ENCODE results near the gene KIF17. TPM values are rescaled to one million over a fixed set of nuclear protein-coding genes. Genes with fewer than 3 reads are reported as not detected.

Gene KIF17
- total RNA-seq, 1 donor from 2014 or later, result 4.6 TPM

GRCh38 chr1:20726118-20726911 lies 8.5 kb upstream of the KIF17 start:
- no peak for TF ChIP-seq CTCF (IDR thresholded peaks at IDR 0.05)
- no peak overlapping the region for H3K4me3 ChIP-seq
- ATAC-seq, result no peak
- H3K27me3 ChIP-seq, result peaks cover 15% of the 10 kb centered on the region
- H3K27ac ChIP-seq, result no peak overlapping the region
- peak; percentile 59 for DNase-seq
- no peaks in the 10 kb centered on the region for H3K9me3 ChIP-seq
- intact Hi-C loops (cut with DNase I), result no loop called here
- H3K36me3 ChIP-seq, result no peaks in the 10 kb centered on the region
- no peaks in the 10 kb centered on the region for H3K4me1 ChIP-seq

GRCh38 chr1:20725189-20726117 lies 7.6 kb upstream of the KIF17 start:
- peak; percentile 14 for ATAC-seq
- Histone ChIP-seq H3K4me1 (no peaks in the 10 kb centered on the region), H3K36me3 (no peaks in the 10 kb centered on the region), H3K9me3 (no peaks in the 10 kb centered on the region), H3K27ac (no peak overlapping the region), H3K27me3 (peaks cover 7% of the 10 kb centered on the region), H3K4me3 (no peak overlapping the region)
- TF ChIP-seq CTCF (IDR thresholded peaks at IDR 0.05), result no peak
- peak; percentile 65 for DNase-seq
- intact Hi-C loops (cut with DNase I), result no loop called here

GRCh38 chr1:20724364-20725188 lies 6.8 kb upstream of the KIF17 start:
- intact Hi-C loops (cut with DNase I), result no loop called here
- TF ChIP-seq CTCF (IDR thresholded peaks at IDR 0.05), result no peak
- no peak for ATAC-seq
- Histone ChIP-seq H3K36me3 (no peaks in the 10 kb centered on the region), H3K27ac (no peak overlapping the region), H3K27me3 (no peaks in the 10 kb centered on the region), H3K9me3 (no peaks in the 10 kb centered on the region), H3K4me1 (no peaks in the 10 kb centered on the region), H3K4me3 (no peak overlapping the region)
- peak; percentile 56 for DNase-seq

GRCh38 chr1:20723537-20724363 lies 5.9 kb upstream of the KIF17 start:
- no peaks in the 10 kb centered on the region for H3K9me3 ChIP-seq
- intact Hi-C loops (cut with DNase I), result no loop called here
- ATAC-seq, result no peak
- DNase-seq, result peak; percentile 62
- H3K27ac ChIP-seq, result no peak overlapping the region
- no peaks in the 10 kb centered on the region for H3K36me3 ChIP-seq
- TF ChIP-seq CTCF (IDR thresholded peaks at IDR 0.05), result no peak
- no peaks in the 10 kb centered on the region for H3K27me3 ChIP-seq
- no peaks in the 10 kb centered on the region for H3K4me1 ChIP-seq
- H3K4me3 ChIP-seq, result no peak overlapping the region

GRCh38 chr1:20723159-20723536 lies 5.3 kb upstream of the KIF17 start:
- H3K27me3 ChIP-seq, result no peaks in the 10 kb centered on the region
- no peak overlapping the region for H3K4me3 ChIP-seq
- ATAC-seq, result peak; percentile 44
- no peak overlapping the region for H3K27ac ChIP-seq
- no peak for TF ChIP-seq CTCF (IDR thresholded peaks at IDR 0.05)
- no peaks in the 10 kb centered on the region for H3K4me1 ChIP-seq
- intact Hi-C loops (cut with DNase I), result no loop called here
- no peak for DNase-seq
- H3K9me3 ChIP-seq, result no peaks in the 10 kb centered on the region
- H3K36me3 ChIP-seq, result no peaks in the 10 kb centered on the region

Measured in upper lobe of right lung (tissue), 1 donor.